AG09309 (cell line): ENCODE measurements around the gene PGA5.

ENCODE experiments used
- DNase-seq: peaks from one replicate; pipeline ENCODE4 v3.0.0-alpha.2; 2010; ENCODE audit warnings: low read depth
- H3K4me3 ChIP-seq: 2 replicates; pipeline ENCODE4 v1.5.1; 2011; ENCODE audit warnings: mild to moderate bottlenecking, low read depth, low read length, moderate library complexity; ENCODE audit not compliant: control insufficient read depth
- CTCF ChIP-seq: IDR thresholded peaks from 2 replicates; pipeline ENCODE4 v1.5.1; 2011; ENCODE audit warnings: mild to moderate bottlenecking, low read depth, low read length, inconsistent platforms; ENCODE audit not compliant: insufficient read depth, control insufficient read depth; ENCODE audit errors: missing control alignments

Gene PGA5

DNA sequence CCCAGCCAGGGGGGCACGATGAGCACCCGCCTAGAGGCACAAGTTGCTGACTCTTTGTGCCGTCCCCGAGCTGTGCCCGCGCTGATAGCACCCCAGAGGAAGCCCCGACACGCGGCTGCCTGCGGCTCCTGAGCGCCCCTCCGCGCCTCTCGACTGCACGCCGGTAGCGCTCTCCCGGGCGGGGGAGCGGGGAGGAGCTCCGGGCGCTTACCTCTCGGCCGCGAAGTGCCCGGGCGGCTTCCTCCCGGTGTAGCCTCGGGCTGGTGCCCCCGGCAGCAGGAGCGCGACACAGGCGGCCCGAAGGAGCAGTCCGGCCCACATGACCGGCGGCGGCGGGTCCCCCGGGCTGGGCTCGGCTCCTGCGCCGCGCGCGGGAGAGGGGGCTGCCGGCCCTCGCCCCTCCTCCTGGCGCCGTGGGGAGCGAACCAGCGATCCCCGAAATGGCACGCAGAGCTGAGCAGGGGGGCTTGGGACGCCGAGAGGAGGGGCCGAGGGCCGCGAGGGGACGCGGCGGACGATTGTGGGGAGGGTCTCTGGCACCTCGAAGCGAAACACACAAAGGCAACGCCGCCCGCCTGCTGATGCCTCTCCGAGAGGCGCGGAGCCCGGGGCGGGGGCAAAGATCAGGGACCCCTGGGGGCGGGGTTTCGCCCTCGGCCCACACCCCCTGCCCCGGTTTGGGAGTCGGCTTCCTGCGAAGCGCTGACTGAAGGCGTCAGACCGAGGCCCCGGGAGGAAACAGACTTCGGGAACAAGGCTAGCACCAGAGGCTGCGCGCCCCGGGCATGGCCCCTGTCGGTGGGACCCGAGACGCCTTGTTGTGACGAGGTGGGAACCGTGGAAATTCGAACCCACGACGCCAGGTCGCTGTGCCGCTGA lies 54.0 kb downstream of the PGA5 start, which contains the start of gene VWCE:
VWCE (minus strand) TSS at position 600 of the 879 bp plus-strand sequence; CDS start at position 321, 279 bp downstream.
- TF ChIP-seq CTCF, result peak; percentile 35
- peak within 1 kb of the TSS; percentile 49 for H3K4me3 ChIP-seq
- no peak for DNase-seq

- no peak for DNase-seq
- TF ChIP-seq CTCF, result no peak
- no peak overlapping the region for H3K4me3 ChIP-seq
Measured at GRCh38 chr11:61295596-61295926, 54.6 kb downstream of the PGA5 start.

DNA sequence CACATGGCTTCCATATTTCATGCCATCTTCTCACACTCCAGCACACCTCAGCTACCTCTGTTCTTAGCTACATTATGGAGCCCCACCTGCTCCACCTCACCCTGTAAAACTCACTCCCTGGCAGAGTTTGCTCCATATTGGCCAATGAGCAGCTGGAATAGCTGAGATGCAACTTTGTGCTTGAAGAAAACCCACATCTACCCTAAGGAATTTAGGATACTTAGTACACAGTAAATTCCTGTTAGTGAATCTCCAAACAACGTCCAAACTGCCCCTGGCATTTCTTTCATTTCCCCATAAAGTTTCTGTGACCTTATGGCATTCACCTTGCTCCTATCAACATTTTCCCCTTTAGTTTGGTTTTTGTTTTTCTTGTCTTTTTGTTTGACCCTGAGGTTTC lies 56.4 kb downstream of the PGA5 start:
- no peak for TF ChIP-seq CTCF
- DNase-seq, result no peak
- H3K4me3 ChIP-seq, result no peak overlapping the region

- TF ChIP-seq CTCF, result no peak
- peak; percentile 88 for DNase-seq
Measured at GRCh38 chr11:61297746-61298145, 56.8 kb downstream of the PGA5 start.

DNA sequence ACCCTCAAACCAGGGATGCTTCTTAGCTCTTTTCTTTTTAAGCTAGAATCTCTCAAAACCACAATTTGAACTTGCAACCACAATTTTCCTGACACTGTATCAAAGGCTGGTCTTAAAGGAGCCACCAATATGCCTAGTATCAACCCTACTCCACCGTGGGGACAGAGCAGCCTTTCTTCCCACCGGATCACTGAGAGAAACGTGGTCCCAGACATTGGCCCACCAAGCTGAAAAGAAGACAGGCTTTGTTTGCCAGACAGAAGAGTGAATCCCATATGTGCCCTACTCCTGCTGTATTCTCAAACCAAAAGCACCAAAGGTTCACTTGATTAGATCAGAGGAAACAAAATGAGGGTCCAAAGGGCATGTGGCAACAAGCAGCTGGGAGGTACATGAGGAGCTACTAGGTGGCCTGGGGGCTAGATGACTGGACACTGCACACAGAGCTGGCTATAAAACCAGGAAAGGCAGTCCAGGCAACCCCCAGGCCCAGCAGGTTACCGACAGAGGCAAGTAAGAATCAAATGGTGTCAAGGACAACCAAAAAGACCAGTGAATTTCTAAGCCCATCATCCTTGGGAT lies 57.8 kb downstream of the PGA5 start:
- H3K4me3 ChIP-seq, result no peak overlapping the region
- no peak for DNase-seq
- no peak for TF ChIP-seq CTCF

More at GRCh38 chr11:61297746-61298145, 56.8 kb downstream of the PGA5 start:
- H3K4me3 ChIP-seq, result no peak overlapping the region
